Ovary (tissue), 3 donors: Measurements from ENCODE around the gene DGKE.

Experiments used
- CTCF ChIP-seq, 3 donors: fragments of 450-650 bp in 2 of 3; fragments of 200-600 bp in 1 of 3; IDR thresholded peaks; one replicate each; pipeline versions ENCODE4 v1.5.1 to v1.8.0; 2016 to 2022; ENCODE audit warnings: antibody characterized with exemption in 3 of 3, mild to moderate bottlenecking in 1 of 3
- EP300 ChIP-seq: sonication (generic); formaldehyde crosslinking; IDR thresholded peaks from one replicate; pipeline ENCODE4 v1.6.1; 2017; ENCODE audit warnings: antibody characterized with exemption
- POLR2A ChIP-seq: fragments of 450-650 bp; IDR thresholded peaks from one replicate; pipeline ENCODE4 v1.6.1; 2017; ENCODE audit warnings: antibody characterized with exemption, mild to moderate bottlenecking, moderate library complexity
- donor health status: DM: no; HTN: no; CAD: no.

GRCh38 chr17:56894859-56895455, 61.0 kb downstream of the DGKE start:
- TF ChIP-seq POLR2A (no peak), CTCF (IDR thresholded peaks at IDR 0.05) (no peak), EP300 (no peak)
